ENCODE data around the gene PSMD4. TPM values are rescaled to one million over a fixed set of nuclear protein-coding genes. Genes with fewer than 3 reads are reported as not detected.

The PSMD4 gene
- total and polyA plus RNA-seq, 2 of the 8 experiments (the other 6 are each of a cell fraction or from before 2014, with no cell fraction given): 216 to 284 TPM

DNA sequence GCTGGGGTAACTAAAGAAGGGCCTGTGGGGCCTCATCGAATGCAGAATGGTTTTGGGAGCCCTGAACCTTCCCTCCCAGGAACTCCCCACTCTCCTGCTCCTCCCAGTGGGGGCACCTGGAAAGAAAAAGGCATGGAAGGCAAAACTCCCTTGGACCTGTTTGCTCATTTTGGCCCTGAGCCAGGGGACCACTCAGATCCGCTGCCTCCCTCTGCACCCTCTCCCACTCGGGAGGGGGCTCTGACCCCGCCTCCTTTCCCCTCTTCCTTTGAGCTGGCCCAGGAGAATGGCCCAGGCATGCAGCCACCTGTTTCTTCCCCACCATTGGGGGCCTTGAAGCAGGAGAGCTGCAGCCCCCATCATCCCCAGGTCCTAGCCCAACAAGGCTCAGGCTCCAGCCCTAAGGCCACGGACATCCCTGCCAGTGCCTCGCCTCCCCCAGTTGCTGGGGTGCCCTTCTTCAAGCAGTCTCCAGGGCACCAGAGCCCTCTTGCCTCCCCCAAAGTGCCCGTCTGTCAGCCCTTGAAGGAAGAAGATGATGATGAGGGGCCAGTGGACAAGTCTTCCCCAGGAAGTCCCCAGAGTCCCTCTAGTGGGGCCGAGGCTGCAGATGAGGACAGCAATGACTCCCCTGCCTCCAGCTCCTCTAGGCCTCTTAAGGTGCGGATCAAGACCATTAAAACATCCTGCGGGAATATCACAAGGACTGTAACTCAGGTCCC is 32.2 kb downstream of the PSMD4 start:
- Histone ChIP-seq H3K14ac (ENCODE audit: insufficient read length) (no peak overlapping the region), H2BK120ac (replicated peaks; ENCODE audit: low read depth, low read length) (no peak overlapping the region), H3K9ac (replicated peaks in 1 of 4; ENCODE audit: extremely low read depth in 1 of 4, low read depth in 3 of 4, low read length in 3 of 4) (no peak overlapping the region), H3K4me3 (ENCODE audit: extremely low read depth in 1 of 4, insufficient read depth in 2 of 4, low read depth in 3 of 4, low read length in 4 of 4) (no peak overlapping the region), H3K23ac (ENCODE audit: insufficient read length) (no peak overlapping the region), H4K20me1 (replicated peaks in 1 of 2; ENCODE audit: control insufficient read depth in 1 of 2, insufficient read depth in 2 of 2, low read length in 2 of 2) (peaks cover 7 to 32% of the 10 kb centered on the region in 2 experiments), H3K18ac (ENCODE audit: extremely low read depth, low read length) (no peak overlapping the region), H3K4me1 (replicated peaks in 1 of 4; ENCODE audit: control insufficient read depth in 3 of 4, insufficient read depth in 4 of 4, low read length in 3 of 4) (peaks cover 5 to 12% (median 7%) of the 10 kb centered on the region in 4 experiments; a peak in 6 of 7 replicates), H3K56ac (replicated peaks; ENCODE audit: insufficient read length, low read depth, low read length) (no peak overlapping the region), H3K36me3 (ENCODE audit: control insufficient read depth in 2 of 4, insufficient read depth in 4 of 4, low read length in 3 of 4) (peaks cover 24 to 65% (median 44%) of the 10 kb centered on the region in 4 experiments), H4K5ac (ENCODE audit: insufficient read length, low read depth, low read length) (no peak overlapping the region), H3K79me2 (ENCODE audit: control insufficient read depth in 1 of 2, insufficient read depth in 2 of 2, low read length in 2 of 2) (peaks cover 0 to 34% of the 10 kb centered on the region in 2 experiments; a peak in 2 of 4 replicates), H2BK20ac (ENCODE audit: low read length) (no peak overlapping the region), H3K9me3 (ENCODE audit: insufficient read depth in 2 of 2, low read depth in 1 of 2, low read length in 1 of 2) (no peaks in the 10 kb centered on the region), H4K91ac (replicated peaks; ENCODE audit: insufficient read length, low read length) (no peak overlapping the region), H3K79me1 (ENCODE audit: low read depth, low read length) (peaks cover 14% of the 10 kb centered on the region; the same call in 1 of the 2 replicates), H3K4ac (replicated peaks; ENCODE audit: insufficient read length, low read depth, low read length) (no peak overlapping the region), H2BK5ac (ENCODE audit: low read depth, low read length) (no peak overlapping the region), H3K27me3 (replicated peaks in 1 of 4; ENCODE audit: control insufficient read depth in 3 of 4, extremely low read depth in 1 of 4, insufficient read depth in 3 of 4, low read length in 3 of 4) (no peaks in the 10 kb centered on the region), H3K27ac (ENCODE audit: low read depth, low read length) (no peak overlapping the region), H2AFZ (ENCODE audit: low read length) (no peak overlapping the region), H2BK12ac (ENCODE audit: low read depth, low read length) (no peak overlapping the region), H2BK15ac (ENCODE audit: low read length) (no peak overlapping the region), H3K23me2 (ENCODE audit: low read depth, low read length) (peaks cover 7% of the 10 kb centered on the region; the same call in 1 of the 2 replicates), H3K4me2 (ENCODE audit: insufficient read depth in 1 of 2, low read depth in 2 of 2, low read length in 2 of 2) (no peak overlapping the region), H4K8ac (ENCODE audit: extremely low read depth, insufficient read depth, low read length) (peak overlapping the region; percentile 45; the same call in 1 of the 2 replicates), H2AK5ac (ENCODE audit: low read depth, low read length) (no peak overlapping the region)
- 95% methylated on average over 10 of the region's 10 CpGs; no CpG with 5 or more reads in 1 of the 2 experiments for WGBS, 2 experiments (ENCODE audit: extremely low coverage in 1 of 2, insufficient coverage in 1 of 2, insufficient read length in 1 of 2, insufficient replicate concordance in 2 of 2, low coverage in 1 of 2, low lambda C conversion rate in 2 of 2, missing lambda C conversion rate in 1 of 2)
- CTCF ChIA-PET (ENCODE audit: partially characterized antibody): interaction anchor here (1.6 to 1.8 kb wide), 2 partner anchors 10 to 54 kb away, joined by 5 read pairs; no protein-coding TSS in a partner anchor
- DNase-seq (ENCODE audit: low read depth in 1 of 2, low spot score in 2 of 2) (no peak), FAIRE-seq (no peak)
- POLR2A ChIA-PET (ENCODE audit: partially characterized antibody): interaction anchor here (1.0 to 11.6 kb wide), 9 partner anchors 9 to 121 kb away, joined by 3 to 213 read pairs (median 4); partner anchors contain the start of genes LYSMD1 and SCNM1
- TF ChIP-seq EGR1 (IDR thresholded peaks at IDR 0.05; ENCODE audit: borderline replicate concordance, low read depth, low read length) (no peak), YY1 (IDR thresholded peaks at IDR 0.05; ENCODE audit: low read depth, low read length) (no peak), SIX5 (IDR thresholded peaks at IDR 0.05; ENCODE audit: low read depth, low read length) (no peak)

All from H1 (cell line).